Testis (tissue), 5 donors: ENCODE results near the gene UGT2B7. TPM values are rescaled to one million over a fixed set of nuclear protein-coding genes. Genes with fewer than 3 reads are reported as not detected.
"Not testable (repeated sequence)": the region's sequence is repeated elsewhere in the genome, so short reads cannot be mapped to it uniquely, and the experiment has no call there.

Experiments
- DNase-seq: peaks from one replicate; pipeline ENCODE4 v3.0.0-alpha.2; 2019
- H3K27ac ChIP-seq, 2 donors: fragments of 200-600 bp; sonication (generic); one replicate each; pipeline ENCODE4 v1.5.1; 2019
- H3K27me3 ChIP-seq: fragments of 200-600 bp; sonication (generic); one replicate; pipeline ENCODE4 v1.5.1; 2019
- H3K36me3 ChIP-seq: fragments of 200-600 bp; sonication (generic); one replicate; pipeline ENCODE4 v1.5.1; 2017; ENCODE audit warnings: low read depth; ENCODE audit errors: missing control alignments
- H3K4me1 ChIP-seq: fragments of 200-600 bp; sonication (generic); one replicate; pipeline ENCODE4 v1.5.1; 2019
- H3K4me3 ChIP-seq, 2 donors: fragments of 200-600 bp; sonication (generic); one replicate each; pipeline ENCODE4 v1.5.1; 2017 to 2019
- H3K9me3 ChIP-seq: fragments of 200-600 bp; sonication (generic); one replicate; pipeline ENCODE4 v1.5.1; 2017
- CTCF ChIP-seq, 3 experiments: fragments of 450-650 bp in 2 of 3; fragments of 200-600 bp in 1 of 3; sonication (generic) in 1 of 3; IDR thresholded peaks; one replicate each; pipeline ENCODE4 v1.5.1; 2016 to 2019; ENCODE audit warnings: antibody characterized with exemption in 3 of 3, mild to moderate bottlenecking in 2 of 3, moderate library complexity in 1 of 3
- POLR2A ChIP-seq: fragments of 450-650 bp; IDR thresholded peaks from one replicate; pipeline ENCODE4 v1.6.1; 2017; ENCODE audit warnings: antibody characterized with exemption, mild to moderate bottlenecking, moderate library complexity
- WGBS, 2 donors: methylation state at CpG; one replicate each; pipeline ENCODE4 v1.1.5; 2018; 5-methylcytosine and 5-hydroxymethylcytosine counted together
- intact Hi-C: fragments of 100-400 bp; cut with DNase I; formaldehyde crosslinking; loops from one replicate; pipeline ENCODE4 v1.15.1; 2023; ENCODE audit warnings: low total_unique reads
- long read RNA-seq, 2 donors: transcript quantifications; one replicate each; lab custom pipeline, GENCODE V29; 2026
- polyA plus RNA-seq: library from polyadenylated mRNA; stranded (reverse); fragments of 350-450 nt; fragmentation: Illumina TruSeq; extraction: RNeasy Lipid Tissue Mini Kit (QIAGEN cat#74804); gene quantifications from one replicate; pipeline ENCODE4 v1.2.3, GENCODE V29; 2014; ENCODE audit warnings: low read depth, low replicate concordance; ENCODE audit not compliant: insufficient read depth
- total RNA-seq, 2 donors: library from RNA; depleted of rRNA; stranded (reverse); fragments of >200 nt; gene quantifications; one replicate each; pipeline ENCODE4 v1.2.3, GENCODE V29; 2016

The UGT2B7 gene
- total RNA-seq (under 1 TPM in 1 of 2 donors, not detected in 1; 0.31 TPM), polyA plus RNA-seq (1.5 TPM)
- long read RNA-seq, donor 1, result 0 reads
- long read RNA-seq, donor 2, result 0 reads

GRCh38 chr4:69096111-69096656 is at the start of gene UGT2B7:
TSS of gene UGT2B7 (plus strand) at chr4:69096474. CDS start at chr4:69096521, 47 bp downstream.
- Histone ChIP-seq H3K4me1 (no peaks in the 10 kb centered on the region), H3K36me3 (no peaks in the 10 kb centered on the region), H3K27me3 (no peaks in the 10 kb centered on the region), H3K9me3 (no peaks in the 10 kb centered on the region), H3K4me3 (no peak within 1 kb of the TSS), H3K27ac (no peak within 1 kb of the TSS)
- TF ChIP-seq POLR2A, result no peak
- TF ChIP-seq CTCF (IDR thresholded peaks at IDR 0.05), result no peak
- no peak for DNase-seq
- intact Hi-C loops, result no loop called here

GRCh38 chr4:69049860-69050259 is 46.4 kb upstream of the UGT2B7 start:
- intact Hi-C loops, result no loop called here
- H3K36me3 ChIP-seq, result no peaks in the 10 kb centered on the region

GRCh38 chr4:69050853-69051575 is 45.3 kb upstream of the UGT2B7 start:
- H3K36me3 ChIP-seq, DNase-seq, intact Hi-C loops, H3K27me3 ChIP-seq, H3K27ac ChIP-seq, H3K4me3 ChIP-seq, H3K9me3 ChIP-seq, H3K4me1 ChIP-seq: not testable (repeated sequence)
- WGBS, 2 donors, result 75 to 78% methylated on average over 7 to 12 of the region's 12 CpGs

More at GRCh38 chr4:69049860-69050259, 46.4 kb upstream of the UGT2B7 start:
- no peak overlapping the region for H3K4me3 ChIP-seq
- no peak overlapping the region for H3K27ac ChIP-seq
- no peaks in the 10 kb centered on the region for H3K27me3 ChIP-seq
- H3K4me1 ChIP-seq, result no peaks in the 10 kb centered on the region
- no peaks in the 10 kb centered on the region for H3K9me3 ChIP-seq
- TF ChIP-seq POLR2A, result no peak
- TF ChIP-seq CTCF (IDR thresholded peaks at IDR 0.05), result no peak
- no peak for DNase-seq

GRCh38 chr4:69051576-69051943 is 44.7 kb upstream of the UGT2B7 start:
- H3K4me3 ChIP-seq, result no peak overlapping the region
- 85 to 97% methylated on average over 1 to 4 of the region's 4 CpGs for WGBS, 2 donors
- intact Hi-C loops, result no loop called here
- no peaks in the 10 kb centered on the region for H3K9me3 ChIP-seq
- no peaks in the 10 kb centered on the region for H3K4me1 ChIP-seq
- H3K36me3 ChIP-seq, result no peaks in the 10 kb centered on the region
- no peak for DNase-seq
- no peak overlapping the region for H3K27ac ChIP-seq
- TF ChIP-seq POLR2A (no peak), CTCF (IDR thresholded peaks at IDR 0.05) (no peak)
- no peaks in the 10 kb centered on the region for H3K27me3 ChIP-seq

- WGBS, 2 donors, result 80 to 81% methylated on average over 7 of the region's 7 CpGs
- H3K9me3 ChIP-seq, H3K27me3 ChIP-seq, DNase-seq, intact Hi-C loops, H3K27ac ChIP-seq, H3K4me3 ChIP-seq, H3K4me1 ChIP-seq, H3K36me3 ChIP-seq: not testable (repeated sequence)
Measured at GRCh38 chr4:69053309-69053885, 42.9 kb upstream of the UGT2B7 start.

GRCh38 chr4:69054033-69054432 is 42.2 kb upstream of the UGT2B7 start:
- H3K36me3 ChIP-seq, H3K27ac ChIP-seq, H3K9me3 ChIP-seq, intact Hi-C loops, H3K4me1 ChIP-seq, DNase-seq, H3K27me3 ChIP-seq, H3K4me3 ChIP-seq: not testable (repeated sequence)
- 82 to 88% methylated on average over 1 of the region's 1 CpG for WGBS, 2 donors
